ENCODE data around the gene UFD1.

The UFD1 gene

DNA sequence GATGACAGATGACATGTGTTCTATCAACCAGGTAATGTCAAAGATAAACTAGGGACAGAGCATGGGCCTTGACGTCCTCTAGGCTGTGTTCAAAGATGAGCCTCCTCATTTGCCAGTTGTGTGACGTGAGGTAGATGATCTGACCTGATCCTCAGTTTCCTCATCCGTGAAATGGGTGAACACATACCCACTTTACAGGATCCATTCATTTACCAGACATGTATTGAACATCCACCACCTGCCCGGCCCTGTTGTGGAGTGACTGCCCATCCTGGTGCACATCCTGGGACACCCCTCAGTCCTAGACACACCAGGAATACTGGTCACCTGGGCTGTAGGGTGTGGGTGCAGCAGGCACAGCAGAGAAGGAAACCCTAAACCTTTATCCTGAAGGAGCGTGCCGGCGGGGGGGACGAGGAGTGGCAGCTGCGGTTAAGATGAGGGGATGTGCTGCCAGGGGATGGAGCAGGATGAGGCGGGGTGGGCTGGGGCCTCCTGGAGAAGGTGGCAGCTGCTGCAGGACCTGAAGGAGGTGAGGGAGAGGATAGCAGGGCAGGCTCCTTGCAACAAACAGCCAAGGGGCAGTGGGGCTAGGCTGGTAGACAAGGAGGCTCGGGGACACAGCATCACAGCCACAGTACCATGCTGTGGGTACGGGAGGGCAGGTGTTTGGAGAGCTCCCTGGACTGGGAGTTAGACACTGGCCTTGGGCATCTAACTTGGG lies 36.8 kb upstream of the UFD1 start:
- DNase-seq: no peak

DNA sequence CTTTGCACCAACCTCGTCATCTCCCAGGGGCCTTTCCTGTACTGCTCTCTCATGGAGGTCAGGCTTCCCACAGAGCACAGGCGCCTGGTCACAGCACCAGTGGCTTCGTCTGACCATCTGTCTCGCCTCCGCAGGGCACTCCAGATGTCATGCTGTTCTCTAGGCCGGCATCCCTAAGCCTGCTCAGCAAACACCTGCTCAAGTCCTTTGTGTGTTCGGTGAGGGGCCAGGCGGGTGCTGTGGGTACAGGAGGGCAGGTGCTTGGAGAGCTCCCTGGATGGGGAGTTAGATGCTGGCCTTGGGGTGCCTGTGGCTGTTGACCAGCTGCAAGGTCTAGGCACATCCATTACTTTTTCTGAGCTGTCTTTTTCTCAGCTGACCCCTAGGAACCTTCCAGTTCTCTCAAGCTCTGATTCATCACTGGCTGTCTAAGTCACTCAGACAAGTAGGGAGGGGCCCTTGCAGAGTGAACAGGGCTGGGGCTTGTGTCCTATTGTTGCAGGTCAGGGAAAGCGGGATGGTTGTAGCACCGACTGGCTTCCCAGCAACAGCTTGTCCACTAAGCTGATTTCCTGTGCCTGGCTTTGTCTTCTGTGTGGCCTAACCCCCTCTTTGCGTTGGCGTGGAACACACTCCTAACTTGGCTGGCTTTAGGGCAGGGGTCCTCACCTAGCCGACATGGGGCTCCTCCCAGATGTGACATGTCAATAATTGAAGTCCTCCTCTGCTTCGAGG lies 36.0 kb upstream of the UFD1 start:
- no peak for DNase-seq

DNA sequence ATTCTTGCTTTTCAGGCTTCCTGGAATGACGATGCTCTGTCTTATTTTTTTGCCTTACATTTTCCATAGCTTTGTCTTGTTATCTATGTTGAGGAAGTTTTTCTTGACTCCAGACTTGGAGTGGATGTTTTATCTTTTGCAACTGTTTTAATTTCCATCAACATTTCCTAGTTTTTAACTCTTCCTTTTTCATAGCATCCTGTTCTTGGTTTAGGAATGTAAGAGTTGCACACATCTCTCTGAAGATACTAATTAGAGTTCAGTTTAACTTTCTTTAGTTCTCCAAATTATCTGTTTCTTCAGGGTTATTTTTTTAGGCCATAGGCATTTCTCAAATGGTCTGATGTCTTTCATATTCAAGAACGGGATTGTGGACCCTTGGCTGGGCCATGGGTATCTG lies 34.8 kb upstream of the UFD1 start:
- no peak for DNase-seq

GRCh38 chr22:19510919-19511341 lies 31.9 kb upstream of the UFD1 start:
- no peak for DNase-seq

GRCh38 chr22:19509923-19510322 lies 30.9 kb upstream of the UFD1 start:
- DNase-seq: no peak

- DNase-seq: no peak
These were observed 30.2 kb upstream of the UFD1 start for GRCh38 chr22:19509191-19509590.

DNA sequence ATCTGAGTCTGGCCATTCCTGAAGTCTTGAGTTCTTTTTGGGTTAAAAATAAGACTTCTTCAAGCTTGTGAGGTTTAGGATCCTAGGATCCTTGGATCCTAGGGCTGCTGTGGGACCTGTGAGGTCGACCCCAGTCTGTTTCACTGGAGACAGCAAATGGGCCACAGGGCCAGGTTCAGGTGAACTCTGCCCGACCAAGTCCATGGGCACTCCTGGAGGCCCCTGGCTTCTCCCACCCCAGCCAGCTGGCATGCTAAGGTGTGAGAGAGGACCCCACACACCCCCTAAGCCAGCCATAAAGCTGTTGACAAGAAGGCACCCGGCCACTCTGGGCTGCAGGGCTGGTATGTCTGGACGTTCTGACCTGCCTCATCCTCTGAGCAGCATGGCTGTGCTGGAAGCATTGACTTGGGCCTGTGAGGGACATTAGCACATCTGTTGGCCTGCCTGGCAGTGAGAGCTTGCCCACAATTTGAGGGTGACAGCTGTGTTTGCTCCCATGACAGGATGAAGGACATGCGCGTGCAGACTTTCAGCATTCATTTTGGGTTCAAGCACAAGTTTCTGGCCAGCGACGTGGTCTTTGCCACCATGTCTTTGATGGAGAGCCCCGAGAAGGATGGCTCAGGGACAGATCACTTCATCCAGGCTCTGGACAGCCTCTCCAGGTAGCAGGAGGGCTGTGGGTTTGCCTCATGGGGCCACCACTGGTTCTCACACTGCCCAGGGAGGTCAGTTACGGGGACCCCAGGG lies 29.2 kb upstream of the UFD1 start:
- DNase-seq: no peak

DNA sequence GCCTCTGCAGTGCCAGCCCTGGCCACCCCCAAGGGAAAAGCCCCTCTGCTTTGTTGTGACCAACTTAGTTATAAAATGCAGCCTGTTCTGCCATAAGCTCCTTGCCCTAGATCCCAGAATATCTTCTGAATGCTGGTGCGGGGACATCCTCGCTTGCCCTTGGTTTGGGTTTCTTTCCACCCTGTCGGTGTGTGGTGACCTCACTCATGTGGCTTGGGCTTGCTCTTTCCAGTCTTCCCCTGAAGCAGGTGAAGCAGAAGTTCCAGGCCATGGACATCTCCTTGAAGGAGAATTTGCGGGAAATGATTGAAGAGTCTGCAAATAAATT lies 28.5 kb upstream of the UFD1 start:
- no peak for DNase-seq

- no peak for DNase-seq
These were observed 27.2 kb upstream of the UFD1 start for GRCh38 chr22:19506212-19506611.

DNA sequence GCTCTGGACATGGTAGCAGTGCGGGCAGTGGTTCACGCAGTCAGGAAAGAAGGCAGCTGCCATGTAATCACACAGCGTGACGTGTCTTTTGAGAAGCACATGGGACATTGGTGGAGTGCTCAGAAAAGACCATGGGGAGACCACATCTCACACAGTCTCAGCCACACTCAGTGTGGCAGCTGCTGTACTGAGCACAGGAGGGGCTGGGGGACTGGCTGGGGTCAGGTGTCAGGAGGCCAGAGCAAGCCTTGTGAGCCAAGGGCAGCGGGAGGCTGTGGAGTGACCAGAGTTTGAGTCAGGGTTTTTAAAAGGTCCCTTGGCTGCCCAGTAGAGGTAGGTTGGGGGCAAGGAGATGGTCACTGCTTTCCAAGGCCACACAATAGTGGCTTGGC lies 26.7 kb upstream of the UFD1 start:
- no peak for DNase-seq

DNA sequence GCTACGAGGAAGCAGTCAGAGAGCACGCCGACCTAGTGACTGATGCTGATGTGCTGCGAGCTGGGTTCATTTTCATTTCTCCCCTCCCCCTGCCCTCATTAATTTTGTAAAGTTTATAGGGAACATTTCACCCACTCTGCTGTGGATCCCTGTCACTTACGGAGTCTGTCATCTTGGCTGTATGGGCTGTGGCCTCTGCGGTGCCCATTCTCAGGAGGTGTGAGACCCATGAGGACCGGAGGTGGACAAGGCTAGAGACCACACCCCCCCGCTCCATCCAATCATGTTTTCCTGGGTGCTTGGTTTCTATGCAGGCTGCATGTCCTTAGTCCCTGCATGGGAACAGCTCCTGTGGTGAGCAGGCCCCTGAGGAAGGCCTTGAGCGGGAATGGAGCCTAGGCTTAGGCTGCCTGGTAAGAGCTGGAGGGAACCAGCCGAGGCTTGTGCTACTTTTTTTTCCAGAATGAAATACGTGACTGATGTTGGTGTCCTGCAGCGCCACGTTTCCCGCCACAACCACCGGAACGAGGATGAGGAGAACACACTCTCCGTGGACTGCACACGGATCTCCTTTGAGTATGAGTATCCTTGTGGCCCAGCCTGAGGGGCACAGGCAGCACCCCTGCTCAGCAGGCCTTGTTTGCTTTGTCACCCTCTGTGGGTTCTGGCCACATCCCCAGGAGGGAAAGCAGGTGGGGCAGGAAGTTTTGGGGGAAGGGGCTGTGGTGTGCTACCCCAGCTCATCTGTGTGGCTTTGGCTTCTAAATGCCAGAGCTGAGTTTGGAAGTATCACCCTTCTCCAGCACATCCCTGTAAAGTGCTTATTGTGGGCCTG lies 26.1 kb upstream of the UFD1 start:
- no peak for DNase-seq

DNA sequence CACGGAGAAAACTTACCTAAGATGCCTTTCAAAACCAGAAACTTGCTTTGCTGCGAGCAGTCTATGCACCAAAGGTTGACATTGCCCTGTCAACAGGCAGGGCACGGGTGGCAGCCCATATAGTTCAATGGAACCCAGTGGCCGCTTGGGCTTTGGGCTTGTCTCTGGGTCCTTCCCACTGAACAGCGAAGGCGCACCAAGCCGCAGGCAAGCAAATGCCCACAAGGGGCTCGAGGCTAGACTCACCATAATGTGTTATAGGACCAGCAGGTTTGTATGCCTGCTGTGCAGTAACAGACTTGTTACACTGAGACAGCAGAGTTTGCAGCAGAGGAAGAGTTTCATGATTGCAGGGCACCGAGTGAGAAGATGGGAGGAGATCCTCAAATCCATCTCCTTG lies 24.9 kb upstream of the UFD1 start:
- no peak for DNase-seq

GRCh38 chr22:19503367-19503766 lies 24.4 kb upstream of the UFD1 start:
- DNase-seq: no peak

GRCh38 chr22:19501897-19502447 lies 23.0 kb upstream of the UFD1 start:
- no peak for DNase-seq

GRCh38 chr22:19499880-19500242 lies 20.9 kb upstream of the UFD1 start:
- no peak for DNase-seq

DNA sequence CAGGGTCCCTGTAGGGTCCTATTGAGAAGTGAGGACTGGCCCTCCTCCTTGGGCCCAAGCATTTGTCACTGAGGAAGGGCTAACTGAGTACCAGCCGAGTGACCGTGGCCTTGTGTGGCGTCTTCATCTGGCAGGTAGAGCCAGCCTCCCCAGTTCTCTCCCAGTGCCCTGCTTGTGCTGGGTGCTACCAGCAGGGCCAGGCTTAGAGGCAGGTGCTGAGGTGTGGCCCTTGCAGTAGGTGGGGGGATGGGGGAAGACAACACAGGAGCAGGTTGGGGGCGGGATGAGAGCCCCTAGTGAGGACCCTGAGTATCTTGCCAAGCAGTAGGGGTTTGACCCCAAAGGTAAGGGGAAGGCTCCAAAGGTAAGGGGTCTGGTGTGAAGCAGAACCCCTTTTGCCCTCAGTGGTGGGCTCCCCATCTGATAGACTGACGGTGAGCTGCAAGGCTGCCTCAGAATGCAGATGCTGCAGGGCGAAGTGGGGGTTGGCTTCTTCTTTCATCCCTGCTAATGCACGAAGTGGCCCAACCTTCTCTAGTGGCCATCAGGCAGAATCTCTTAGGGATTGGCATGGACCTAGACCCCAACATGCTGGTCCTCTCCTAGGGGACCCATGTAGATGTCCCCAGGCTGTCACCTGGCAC lies 20.4 kb upstream of the UFD1 start:
- DNase-seq: no peak

DNA sequence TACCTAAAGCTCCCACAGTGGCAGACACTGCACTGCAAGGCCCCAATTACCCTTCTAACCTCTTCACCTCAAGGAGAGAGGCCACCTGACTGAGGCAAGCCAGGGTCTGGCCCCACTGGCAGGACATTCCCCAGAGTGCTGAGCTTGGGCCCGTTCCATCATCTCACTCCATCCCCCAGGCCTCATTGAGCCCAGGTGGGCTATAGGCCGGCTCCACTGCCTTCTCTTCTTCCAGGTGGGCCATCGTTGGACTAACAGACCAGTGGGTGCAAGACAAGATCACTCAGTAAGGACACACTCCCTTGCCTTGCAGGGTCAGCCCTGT lies 19.8 kb upstream of the UFD1 start:
- DNase-seq: no peak

GRCh38 chr22:19498154-19498865 lies 19.3 kb upstream of the UFD1 start:
- DNase-seq: no peak

DNA sequence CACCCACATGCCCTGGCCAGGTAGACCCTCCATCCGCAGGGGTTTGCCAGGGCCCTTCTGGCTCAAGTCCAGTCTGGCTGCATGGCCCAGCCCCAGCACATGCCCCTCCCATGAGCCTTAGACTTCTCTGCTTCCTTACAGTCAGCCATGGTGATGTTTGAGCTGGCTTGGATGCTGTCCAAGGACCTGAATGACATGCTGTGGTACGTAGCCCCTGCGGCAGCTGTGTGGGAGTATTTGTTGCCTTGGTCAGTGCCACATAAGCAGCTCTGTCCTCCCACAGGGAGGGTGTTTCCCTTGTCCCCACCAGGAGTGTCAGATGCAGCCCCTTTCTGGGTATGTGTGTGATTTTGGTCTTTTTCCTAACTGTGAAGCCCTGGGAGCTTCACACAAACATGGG lies 18.3 kb upstream of the UFD1 start:
- DNase-seq: no peak

- DNase-seq: no peak
These were observed 17.3 kb upstream of the UFD1 start for GRCh38 chr22:19496324-19496630.

- no peak for DNase-seq
These were observed 16.8 kb upstream of the UFD1 start for GRCh38 chr22:19495562-19496323.

Data from stimulated activated CD4-positive, alpha-beta T cell treated with anti-CD3 and anti-CD28 coated beads, Interleukin-4, amount 100 ng/mL, for 4 hours (primary cell).